ENCODE measurements around the gene PGLYRP1.

DNA sequence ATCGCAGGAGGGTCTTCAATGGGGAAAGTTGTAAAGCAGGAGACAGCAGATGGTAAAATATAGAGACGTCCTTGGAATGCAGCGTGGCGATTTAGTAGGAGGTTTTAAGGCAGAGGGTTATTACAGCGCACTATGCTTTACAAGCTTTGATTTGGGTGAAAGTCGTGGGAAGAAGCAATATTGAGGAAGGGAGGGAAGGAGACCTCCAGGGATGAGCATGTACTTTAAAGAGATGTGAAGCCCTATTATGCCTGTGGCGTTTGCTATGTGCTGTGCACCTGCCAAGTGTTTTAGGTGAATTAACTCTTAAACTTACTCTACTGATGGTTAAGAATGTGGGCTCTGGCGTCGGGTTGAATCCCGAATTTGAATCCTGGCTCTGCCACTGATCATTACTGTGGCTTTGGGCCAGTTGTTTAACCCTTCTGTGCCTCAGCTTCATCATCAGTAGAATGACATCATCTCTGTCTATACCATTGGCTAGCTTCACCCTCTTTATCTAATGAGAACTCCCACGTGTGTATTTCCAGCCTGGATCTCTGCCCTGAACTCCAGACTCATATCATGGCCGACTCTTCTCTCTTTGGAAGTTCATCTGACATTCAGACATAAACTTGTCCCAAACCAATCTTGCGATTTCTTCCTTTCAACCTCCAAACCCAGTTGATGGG is 27.0 kb downstream of the PGLYRP1 start:
- TF ChIP-seq POLR2A (IDR thresholded peaks at IDR 0.05) = no peak
- TF ChIP-seq, protein P1, sequence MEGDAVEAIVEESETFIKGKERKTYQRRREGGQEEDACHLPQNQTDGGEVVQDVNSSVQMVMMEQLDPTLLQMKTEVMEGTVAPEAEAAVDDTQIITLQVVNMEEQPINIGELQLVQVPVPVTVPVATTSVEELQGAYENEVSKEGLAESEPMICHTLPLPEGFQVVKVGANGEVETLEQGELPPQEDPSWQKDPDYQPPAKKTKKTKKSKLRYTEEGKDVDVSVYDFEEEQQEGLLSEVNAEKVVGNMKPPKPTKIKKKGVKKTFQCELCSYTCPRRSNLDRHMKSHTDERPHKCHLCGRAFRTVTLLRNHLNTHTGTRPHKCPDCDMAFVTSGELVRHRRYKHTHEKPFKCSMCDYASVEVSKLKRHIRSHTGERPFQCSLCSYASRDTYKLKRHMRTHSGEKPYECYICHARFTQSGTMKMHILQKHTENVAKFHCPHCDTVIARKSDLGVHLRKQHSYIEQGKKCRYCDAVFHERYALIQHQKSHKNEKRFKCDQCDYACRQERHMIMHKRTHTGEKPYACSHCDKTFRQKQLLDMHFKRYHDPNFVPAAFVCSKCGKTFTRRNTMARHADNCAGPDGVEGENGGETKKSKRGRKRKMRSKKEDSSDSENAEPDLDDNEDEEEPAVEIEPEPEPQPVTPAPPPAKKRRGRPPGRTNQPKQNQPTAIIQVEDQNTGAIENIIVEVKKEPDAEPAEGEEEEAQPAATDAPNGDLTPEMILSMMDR (IDR thresholded peaks at IDR 0.05) = no peak
- TF ChIP-seq EP300 (IDR thresholded peaks at IDR 0.05) = no peak
